Osteoblast (primary cell): ENCODE data around the gene RASEF. TPM values are rescaled to one million over a fixed set of nuclear protein-coding genes. Genes with fewer than 3 reads are reported as not detected.

ENCODE experiments used
- DNase-seq: peaks from one replicate; pipeline ENCODE4 v3.0.0; 2011; ENCODE audit warnings: low spot score, mixed read lengths; ENCODE audit not compliant: insufficient read length; ENCODE audit errors: missing footprints
- H2AFZ ChIP-seq: 2 replicates; pipeline ENCODE4 v1.6.0; 2011; ENCODE audit warnings: mild to moderate bottlenecking, low read length
- H3K27ac ChIP-seq: 2 replicates; pipeline ENCODE4 v1.5.1; 2011; ENCODE audit warnings: mild to moderate bottlenecking, low read depth, low read length, moderate library complexity
- H3K27me3 ChIP-seq: 2 replicates; pipeline ENCODE4 v1.6.0; 2012; ENCODE audit warnings: mild to moderate bottlenecking, control low read depth, inconsistent platforms, low read length, moderate library complexity; ENCODE audit not compliant: insufficient read depth
- H3K36me3 ChIP-seq: 2 replicates; pipeline ENCODE4 v1.5.1; 2011; ENCODE audit warnings: mild to moderate bottlenecking, low read length, control low read depth, moderate library complexity; ENCODE audit not compliant: insufficient read depth
- H3K4me1 ChIP-seq: 2 replicates; pipeline ENCODE4 v1.5.1; 2011; ENCODE audit warnings: mild to moderate bottlenecking, low read length, control low read depth, moderate library complexity; ENCODE audit not compliant: insufficient read depth
- H3K4me2 ChIP-seq: 2 replicates; pipeline ENCODE4 v1.6.0; 2011; ENCODE audit warnings: mild to moderate bottlenecking, low read length; ENCODE audit not compliant: insufficient read depth
- H3K4me3 ChIP-seq: fragments of 200-600 bp; sonication (generic); 3 replicates; pipeline ENCODE4 v1.5.1; 2012; ENCODE audit warnings: mild to moderate bottlenecking, low read length, inconsistent platforms; ENCODE audit not compliant: insufficient read depth
- H3K79me2 ChIP-seq: 2 replicates; pipeline ENCODE4 v1.6.0; 2012; ENCODE audit warnings: mild to moderate bottlenecking, low read length, control low read depth, inconsistent platforms; ENCODE audit not compliant: insufficient read depth
- H3K9me3 ChIP-seq: 2 replicates; pipeline ENCODE4 v1.5.1; 2011; ENCODE audit warnings: low read depth, low read length, control low read depth
- H4K20me1 ChIP-seq: 2 replicates; pipeline ENCODE4 v1.6.0; 2012; ENCODE audit warnings: mild to moderate bottlenecking, low read length, control low read depth; ENCODE audit not compliant: insufficient read depth
- total RNA-seq: library from RNA; depleted of rRNA; stranded (reverse); fragments of >200 nt; gene quantifications from 2 replicates; pipeline ENCODE4 v1.2.3, GENCODE V29; 2012
- TF ChIP-seq, protein P1 (sequence below): IDR thresholded peaks from 2 replicates; pipeline ENCODE4 v1.5.1; 2011; ENCODE audit warnings: mild to moderate bottlenecking, low read depth, low read length, moderate library complexity; ENCODE audit errors: extremely low read depth

The RASEF gene
- total RNA-seq, 1 donor, result 1.4 TPM

DNA sequence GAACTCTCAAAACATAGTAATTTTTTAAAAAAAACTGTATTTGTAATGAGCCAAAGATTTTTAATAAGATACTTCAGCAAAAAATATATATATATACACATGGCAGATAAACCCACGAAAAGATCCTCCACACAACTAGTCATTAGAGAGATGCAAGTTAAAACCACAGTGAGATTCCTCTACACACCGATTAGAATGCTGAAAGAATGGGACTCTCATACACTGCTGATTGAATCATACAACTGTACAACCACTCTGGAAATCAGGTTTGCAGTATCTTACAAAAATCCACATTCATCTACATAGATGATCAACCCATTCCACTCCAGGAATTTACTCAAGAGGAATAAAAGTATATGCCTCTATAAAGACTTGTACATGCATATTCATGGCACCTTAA, 43.7 kb downstream of the RASEF start:
- peaks cover 4% of the 10 kb centered on the region for H3K4me1 ChIP-seq
- no peaks in the 10 kb centered on the region for H3K27me3 ChIP-seq
- DNase-seq, result no peak
- H3K36me3 ChIP-seq, result no peaks in the 10 kb centered on the region
- H3K4me2 ChIP-seq, result no peak overlapping the region
- no peak overlapping the region for H3K27ac ChIP-seq
- no peak overlapping the region for H3K4me3 ChIP-seq
- no peaks in the 10 kb centered on the region for H3K9me3 ChIP-seq
- no peaks in the 10 kb centered on the region for H3K79me2 ChIP-seq
- no peaks in the 10 kb centered on the region for H4K20me1 ChIP-seq
- TF ChIP-seq, protein P1, sequence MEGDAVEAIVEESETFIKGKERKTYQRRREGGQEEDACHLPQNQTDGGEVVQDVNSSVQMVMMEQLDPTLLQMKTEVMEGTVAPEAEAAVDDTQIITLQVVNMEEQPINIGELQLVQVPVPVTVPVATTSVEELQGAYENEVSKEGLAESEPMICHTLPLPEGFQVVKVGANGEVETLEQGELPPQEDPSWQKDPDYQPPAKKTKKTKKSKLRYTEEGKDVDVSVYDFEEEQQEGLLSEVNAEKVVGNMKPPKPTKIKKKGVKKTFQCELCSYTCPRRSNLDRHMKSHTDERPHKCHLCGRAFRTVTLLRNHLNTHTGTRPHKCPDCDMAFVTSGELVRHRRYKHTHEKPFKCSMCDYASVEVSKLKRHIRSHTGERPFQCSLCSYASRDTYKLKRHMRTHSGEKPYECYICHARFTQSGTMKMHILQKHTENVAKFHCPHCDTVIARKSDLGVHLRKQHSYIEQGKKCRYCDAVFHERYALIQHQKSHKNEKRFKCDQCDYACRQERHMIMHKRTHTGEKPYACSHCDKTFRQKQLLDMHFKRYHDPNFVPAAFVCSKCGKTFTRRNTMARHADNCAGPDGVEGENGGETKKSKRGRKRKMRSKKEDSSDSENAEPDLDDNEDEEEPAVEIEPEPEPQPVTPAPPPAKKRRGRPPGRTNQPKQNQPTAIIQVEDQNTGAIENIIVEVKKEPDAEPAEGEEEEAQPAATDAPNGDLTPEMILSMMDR, result no peak
- H2AFZ ChIP-seq, result no peak overlapping the region

DNA sequence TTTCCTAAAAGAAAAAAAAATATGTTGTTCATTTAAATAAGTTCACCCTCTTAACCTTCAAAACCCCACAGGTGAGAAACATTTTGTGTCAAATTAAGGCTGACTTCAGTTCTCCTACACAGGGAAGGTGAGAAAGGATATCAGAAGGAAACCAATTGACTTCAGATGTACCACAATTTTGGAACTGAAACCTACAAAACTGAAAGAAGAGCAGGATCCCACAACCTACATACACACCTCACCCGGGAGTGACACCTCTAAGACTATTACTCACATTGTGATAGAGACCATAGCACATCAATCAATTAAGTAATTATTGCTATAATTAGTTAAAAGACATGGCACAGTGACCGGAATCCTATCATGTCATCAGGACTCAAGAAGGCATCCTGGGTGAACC, 47.0 kb downstream of the RASEF start:
- TF ChIP-seq, protein P1, result no peak

DNA sequence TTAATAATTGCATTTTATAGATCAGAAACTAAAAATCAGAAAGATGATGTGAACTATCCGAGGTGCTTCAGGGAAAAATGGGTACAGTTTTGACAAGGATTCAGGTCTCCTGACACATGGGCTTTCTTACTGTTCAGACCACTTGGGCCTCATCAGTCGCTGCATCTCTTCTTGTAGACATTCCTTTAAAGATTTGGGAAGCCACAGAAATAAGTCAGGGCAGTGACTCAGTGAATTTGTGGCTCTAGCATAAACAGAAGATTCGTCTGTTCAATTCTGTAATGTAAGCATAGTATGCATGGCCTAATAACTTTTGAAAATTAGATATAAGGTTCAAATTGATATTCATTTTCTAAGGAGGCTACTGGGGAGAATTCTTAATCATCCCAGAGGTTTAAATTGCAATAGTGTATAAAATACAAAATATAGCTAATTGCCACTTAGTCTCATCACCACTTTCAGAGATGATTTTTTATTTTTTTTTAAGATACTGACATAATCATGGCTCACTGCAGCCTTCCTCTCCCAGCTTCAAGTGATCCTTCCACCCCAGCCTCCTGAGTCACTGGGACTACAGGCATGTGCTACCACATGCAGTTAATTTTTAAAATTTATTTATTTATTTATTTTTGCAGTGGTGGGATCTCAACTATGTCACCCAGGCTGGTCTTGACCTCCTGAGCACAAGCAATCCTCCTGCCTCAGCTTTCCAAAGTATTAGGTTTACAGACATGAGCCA, 48.9 kb downstream of the RASEF start:
- TF ChIP-seq, protein P1, result no peak
- Histone ChIP-seq H2AFZ (no peak overlapping the region), H4K20me1 (no peaks in the 10 kb centered on the region), H3K27me3 (no peaks in the 10 kb centered on the region), H3K79me2 (no peaks in the 10 kb centered on the region), H3K4me3 (no peak overlapping the region), H3K36me3 (no peaks in the 10 kb centered on the region), H3K4me2 (peak overlapping the region; percentile 9), H3K27ac (peak overlapping the region; percentile 82), H3K4me1 (peaks cover 29% of the 10 kb centered on the region), H3K9me3 (no peaks in the 10 kb centered on the region)
- DNase-seq, result peak; percentile 87

More for the DNA sequence above, 47.0 kb downstream of the RASEF start:
- Histone ChIP-seq H3K36me3 (no peaks in the 10 kb centered on the region), H3K4me3 (no peak overlapping the region), H3K27ac (no peak overlapping the region), H3K79me2 (no peaks in the 10 kb centered on the region), H3K4me1 (peaks cover 29% of the 10 kb centered on the region), H2AFZ (no peak overlapping the region), H4K20me1 (no peaks in the 10 kb centered on the region), H3K4me2 (no peak overlapping the region), H3K27me3 (no peaks in the 10 kb centered on the region), H3K9me3 (no peaks in the 10 kb centered on the region)
- no peak for DNase-seq

DNA sequence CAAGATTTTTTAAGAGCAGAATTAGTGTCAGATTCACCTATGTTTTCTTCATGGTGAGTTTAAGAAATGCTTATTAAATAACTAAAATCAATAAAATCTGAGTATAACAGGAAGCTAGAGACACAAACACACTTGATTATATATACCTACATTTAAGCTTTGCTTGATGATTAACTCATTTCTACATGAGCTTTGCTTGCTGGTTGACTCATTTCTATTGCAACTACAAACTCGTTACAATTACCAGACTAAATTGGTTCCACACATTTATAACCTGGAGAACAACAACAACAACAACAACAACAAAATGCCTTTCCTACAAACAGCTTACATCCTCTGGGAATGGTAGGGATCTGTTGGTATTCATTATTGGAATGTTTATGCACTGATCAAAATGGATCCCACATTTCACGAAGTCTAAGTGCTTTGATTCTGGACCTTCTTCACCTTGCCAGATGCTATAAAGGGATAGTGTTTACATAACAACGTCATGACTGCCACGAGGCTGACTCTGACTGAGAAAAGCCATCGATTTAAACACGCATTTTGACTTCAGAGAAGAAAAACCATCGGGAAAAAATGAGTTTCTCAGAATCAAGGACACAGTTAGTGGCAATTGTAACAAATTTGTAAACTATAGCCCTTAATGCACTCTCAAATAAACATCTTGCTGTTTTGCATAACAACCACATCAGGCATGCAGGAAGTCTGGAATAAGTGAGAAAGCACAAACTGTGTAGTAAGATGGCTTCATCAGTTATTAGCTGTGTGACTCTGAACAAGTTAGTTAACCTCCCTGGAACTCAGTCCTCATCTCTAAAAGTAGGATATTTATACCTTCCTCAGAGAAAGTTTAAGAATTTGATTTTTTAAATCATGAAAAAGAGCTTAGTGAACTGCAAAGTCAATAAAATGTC, 49.8 kb downstream of the RASEF start:
- Histone ChIP-seq H2AFZ (peak overlapping the region; percentile 7), H3K4me3 (no peak overlapping the region), H3K4me2 (peak overlapping the region; percentile 9), H3K4me1 (peaks cover 29% of the 10 kb centered on the region), H3K9me3 (no peaks in the 10 kb centered on the region), H3K27me3 (no peaks in the 10 kb centered on the region), H3K27ac (peak overlapping the region; percentile 82), H3K36me3 (no peaks in the 10 kb centered on the region), H3K79me2 (no peaks in the 10 kb centered on the region), H4K20me1 (no peaks in the 10 kb centered on the region)
- DNase-seq, result no peak
- TF ChIP-seq, protein P1, result no peak
